ENCODE results near the gene MCAM.

DNA sequence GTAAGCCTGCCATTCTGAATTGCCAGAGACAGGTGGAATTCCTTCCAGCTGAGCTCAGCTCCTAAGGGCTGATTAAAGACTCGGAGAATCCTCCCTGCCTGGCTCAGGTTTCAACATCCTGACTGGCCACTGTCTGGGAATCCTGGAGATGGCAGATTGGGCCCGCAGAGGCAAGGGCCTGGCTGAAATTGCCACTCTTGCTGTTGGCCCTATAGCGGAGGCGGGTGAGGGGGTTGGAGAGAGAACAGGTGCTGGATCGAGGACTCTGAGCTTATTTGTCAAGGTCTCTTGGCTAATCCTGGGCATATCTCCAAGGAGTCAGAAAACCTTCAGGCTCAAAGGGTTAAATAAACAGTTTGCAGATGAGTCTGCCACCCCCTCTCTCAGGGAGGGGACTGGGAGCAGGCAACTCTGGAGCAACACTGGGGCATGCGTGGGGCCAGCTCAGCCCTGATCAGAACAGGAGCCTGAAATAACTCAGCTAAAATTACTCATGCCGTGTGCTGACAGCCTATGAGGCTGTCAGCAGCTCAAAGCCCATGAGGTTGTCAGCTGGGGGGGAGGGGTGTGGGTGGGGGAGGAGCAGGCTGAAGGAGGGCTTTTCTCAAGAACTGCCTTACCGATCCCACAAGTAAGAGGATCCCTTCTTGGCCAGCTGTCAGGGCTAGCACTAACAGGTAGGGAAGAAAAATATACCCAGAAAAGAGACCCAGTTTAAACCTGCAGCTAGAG is 44.3 kb upstream of the MCAM start:
- TF ChIP-seq, protein P1, sequence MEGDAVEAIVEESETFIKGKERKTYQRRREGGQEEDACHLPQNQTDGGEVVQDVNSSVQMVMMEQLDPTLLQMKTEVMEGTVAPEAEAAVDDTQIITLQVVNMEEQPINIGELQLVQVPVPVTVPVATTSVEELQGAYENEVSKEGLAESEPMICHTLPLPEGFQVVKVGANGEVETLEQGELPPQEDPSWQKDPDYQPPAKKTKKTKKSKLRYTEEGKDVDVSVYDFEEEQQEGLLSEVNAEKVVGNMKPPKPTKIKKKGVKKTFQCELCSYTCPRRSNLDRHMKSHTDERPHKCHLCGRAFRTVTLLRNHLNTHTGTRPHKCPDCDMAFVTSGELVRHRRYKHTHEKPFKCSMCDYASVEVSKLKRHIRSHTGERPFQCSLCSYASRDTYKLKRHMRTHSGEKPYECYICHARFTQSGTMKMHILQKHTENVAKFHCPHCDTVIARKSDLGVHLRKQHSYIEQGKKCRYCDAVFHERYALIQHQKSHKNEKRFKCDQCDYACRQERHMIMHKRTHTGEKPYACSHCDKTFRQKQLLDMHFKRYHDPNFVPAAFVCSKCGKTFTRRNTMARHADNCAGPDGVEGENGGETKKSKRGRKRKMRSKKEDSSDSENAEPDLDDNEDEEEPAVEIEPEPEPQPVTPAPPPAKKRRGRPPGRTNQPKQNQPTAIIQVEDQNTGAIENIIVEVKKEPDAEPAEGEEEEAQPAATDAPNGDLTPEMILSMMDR (conservative IDR thresholded peaks at IDR 0.05) = no peak
- TF ChIP-seq ZFX (IDR thresholded peaks at IDR 0.05) = no peak

Data from C4-2B (cell line).